Limb (tissue), 2 donors: ENCODE data around the gene AGPAT1.
"Not testable (repeated sequence)": the region's sequence is repeated elsewhere in the genome, so short reads cannot be mapped to it uniquely, and the experiment has no call there.

Experiments
- DNase-seq, 2 donors: peaks; one replicate each; pipeline ENCODE4 v3.0.0-alpha.2; 2016; ENCODE audit errors: extremely low spot score in 2 of 2

Gene AGPAT1

DNA sequence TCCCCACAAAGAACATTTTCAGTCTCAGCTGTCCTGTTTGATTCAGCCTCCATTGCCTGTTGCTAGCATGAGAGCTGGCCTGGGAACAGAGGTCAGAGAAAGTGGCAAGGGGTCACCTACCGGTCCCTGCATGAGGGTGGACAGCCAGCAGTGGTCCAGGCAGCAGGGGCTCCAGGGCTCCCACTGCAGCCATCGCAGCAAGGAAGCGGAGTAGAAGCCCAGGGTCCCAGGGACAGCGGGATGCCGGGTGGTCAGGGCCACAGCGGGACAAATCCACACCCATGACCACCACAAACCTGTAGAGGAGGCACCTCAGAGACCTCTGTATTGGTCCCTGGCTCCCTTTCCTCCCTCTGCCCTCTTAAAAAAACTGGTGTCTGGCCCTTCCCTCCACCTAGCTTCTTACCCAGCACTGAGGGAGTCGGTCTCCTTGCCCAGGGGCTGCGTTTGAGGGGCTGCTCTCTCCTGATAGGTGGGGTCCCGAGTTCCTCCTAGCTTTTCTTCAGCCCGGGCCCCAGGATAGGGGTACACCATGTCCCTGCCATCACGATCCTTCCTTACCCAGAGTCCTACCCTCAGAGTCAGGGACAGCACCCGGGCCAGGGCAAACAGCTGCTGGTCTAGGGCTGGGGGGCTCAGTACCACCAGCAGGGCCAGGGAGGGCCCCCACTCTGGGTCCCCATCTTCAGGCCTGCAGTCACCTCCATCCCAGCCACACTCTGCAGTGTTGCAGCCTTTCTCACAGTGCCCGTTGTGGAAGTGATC is 25.0 kb upstream of the AGPAT1 start:
- DNase-seq, result no peak

DNA sequence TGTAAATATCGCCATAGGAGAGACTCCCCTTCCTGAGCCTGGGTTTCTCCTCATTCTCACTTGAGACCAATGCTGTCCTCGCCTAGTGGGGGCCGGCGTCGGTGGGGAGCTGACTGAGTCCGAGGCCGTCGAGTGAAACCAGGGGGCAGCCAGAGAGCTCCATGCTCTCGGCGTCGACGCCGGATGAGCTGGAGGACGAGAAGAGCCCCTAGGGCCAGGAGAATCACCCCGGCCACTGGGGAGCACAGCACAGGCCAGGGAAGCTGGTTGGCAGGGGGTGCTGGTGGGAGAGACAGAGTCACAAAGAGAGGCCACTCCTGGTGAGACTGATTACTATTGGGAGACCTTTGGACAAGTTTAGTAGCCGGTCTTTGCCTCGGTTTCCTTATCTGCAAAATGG is 23.0 kb upstream of the AGPAT1 start:
- DNase-seq, result no peak

DNA sequence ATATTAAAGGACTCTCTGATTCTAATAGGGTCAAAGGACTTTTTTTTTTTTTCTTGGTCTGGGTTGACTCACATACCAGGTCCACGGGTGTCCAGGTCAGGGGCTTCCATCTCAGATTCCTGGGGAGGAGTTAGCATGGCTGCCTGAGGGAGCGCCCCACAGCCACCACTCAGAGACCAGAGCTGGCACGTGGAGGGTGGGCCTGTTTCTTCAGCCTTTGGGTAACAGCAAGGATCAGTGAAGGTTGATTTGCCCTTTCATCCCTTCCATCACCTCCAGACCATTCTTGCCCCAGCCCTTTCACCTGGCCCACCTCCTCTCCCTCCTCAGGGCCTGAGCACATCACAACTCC is 22.4 kb upstream of the AGPAT1 start:
- DNase-seq, result no peak

DNA sequence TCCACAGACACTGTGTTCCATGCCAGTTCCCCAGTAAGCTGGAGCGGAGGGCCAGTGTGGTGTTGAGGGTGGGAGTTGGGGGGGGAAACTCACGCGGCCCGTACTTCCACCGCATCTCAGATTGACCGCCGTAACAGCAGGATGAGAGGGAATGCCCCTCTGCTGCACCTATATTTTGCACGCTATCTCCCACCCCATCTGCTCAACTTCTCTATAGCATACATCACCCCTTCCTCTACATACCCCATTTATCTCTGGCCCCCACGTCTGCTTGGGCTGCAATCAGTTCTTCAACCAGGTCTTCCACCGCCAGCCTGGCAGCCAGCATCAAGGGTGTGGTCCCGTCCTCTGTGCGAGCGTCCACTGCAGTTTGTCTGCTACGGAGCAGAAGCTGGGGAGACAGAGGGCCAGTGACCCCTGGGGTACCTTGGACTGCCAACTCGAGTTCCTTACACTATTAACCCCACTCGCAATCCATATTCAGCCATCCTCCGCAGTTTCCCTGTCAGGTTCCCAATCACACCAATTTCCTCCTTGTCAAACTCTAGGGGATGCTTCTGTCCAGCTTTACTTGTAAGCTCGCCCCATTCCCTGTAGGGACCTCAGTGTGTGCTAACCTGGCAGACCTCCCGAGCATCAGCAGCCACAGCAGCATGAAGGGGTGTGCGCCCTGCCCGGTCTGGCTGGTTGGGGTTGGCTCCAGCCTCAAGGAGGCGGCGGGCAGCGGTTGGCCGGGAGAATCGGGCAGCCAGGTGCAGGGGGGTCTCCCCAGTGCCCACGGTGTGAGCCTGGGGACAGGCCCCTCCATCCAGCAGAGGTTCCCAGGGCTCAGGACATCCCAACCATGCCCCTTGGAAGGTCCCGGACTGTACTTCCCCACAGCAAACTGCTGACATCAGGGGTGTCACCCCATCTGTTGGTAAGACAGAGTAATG is 21.1 kb upstream of the AGPAT1 start:
- DNase-seq, result peak in 1 of 2 donors; percentile 67

DNA sequence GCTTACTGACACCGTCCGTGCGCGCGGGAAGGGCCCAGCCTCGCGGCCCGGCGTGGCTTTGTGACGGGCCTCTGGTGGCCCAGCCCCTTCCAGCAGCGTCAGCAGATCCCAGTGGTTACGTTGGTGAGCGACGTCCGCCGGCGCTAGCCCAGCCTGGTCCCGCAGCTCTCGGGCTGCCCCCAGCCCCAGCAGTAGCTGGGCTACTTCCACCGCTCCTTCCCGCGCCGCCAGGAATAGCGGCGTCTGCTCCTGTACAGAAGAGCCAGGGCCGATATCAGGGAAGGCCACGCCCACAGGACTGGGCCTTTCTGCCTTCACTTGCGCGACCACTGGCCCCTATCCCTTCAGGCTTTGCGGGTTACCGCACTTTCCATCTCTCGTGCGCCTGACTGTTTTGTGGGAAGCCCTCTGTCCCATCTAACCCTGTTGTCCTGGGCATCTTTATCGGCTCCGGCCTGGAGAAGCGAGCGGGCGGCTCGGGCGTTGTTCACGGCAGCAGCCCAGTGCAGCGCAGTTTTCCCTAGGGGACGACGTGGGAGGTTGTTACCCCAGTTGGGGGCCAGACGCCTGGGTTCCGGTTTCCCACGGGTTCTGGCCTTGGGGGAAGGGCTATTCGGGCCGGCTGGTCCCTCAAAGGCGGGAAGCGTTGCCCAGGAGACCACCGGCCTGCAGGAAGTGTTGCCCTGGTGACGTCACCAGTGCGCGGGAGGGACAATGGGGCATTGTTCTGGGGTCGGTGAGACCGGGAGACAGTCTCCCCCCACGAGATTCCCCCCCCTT is 20.2 kb upstream of the AGPAT1 start:
- DNase-seq, result peak; percentile 88 to 96

DNA sequence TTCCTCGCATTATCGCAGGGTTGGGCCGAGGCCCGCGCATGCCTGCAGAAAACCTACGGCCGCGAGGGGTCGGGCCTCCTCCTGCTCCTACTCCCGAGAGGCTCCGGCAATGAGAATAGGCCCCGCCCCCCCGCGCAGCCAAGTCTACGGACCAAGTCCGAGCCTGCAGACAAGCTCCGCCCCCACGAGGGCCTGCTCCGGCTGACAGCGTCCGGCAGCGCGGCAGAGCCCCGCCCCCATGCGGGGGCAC is 19.7 kb upstream of the AGPAT1 start:
- DNase-seq, result peak; percentile 100

DNA sequence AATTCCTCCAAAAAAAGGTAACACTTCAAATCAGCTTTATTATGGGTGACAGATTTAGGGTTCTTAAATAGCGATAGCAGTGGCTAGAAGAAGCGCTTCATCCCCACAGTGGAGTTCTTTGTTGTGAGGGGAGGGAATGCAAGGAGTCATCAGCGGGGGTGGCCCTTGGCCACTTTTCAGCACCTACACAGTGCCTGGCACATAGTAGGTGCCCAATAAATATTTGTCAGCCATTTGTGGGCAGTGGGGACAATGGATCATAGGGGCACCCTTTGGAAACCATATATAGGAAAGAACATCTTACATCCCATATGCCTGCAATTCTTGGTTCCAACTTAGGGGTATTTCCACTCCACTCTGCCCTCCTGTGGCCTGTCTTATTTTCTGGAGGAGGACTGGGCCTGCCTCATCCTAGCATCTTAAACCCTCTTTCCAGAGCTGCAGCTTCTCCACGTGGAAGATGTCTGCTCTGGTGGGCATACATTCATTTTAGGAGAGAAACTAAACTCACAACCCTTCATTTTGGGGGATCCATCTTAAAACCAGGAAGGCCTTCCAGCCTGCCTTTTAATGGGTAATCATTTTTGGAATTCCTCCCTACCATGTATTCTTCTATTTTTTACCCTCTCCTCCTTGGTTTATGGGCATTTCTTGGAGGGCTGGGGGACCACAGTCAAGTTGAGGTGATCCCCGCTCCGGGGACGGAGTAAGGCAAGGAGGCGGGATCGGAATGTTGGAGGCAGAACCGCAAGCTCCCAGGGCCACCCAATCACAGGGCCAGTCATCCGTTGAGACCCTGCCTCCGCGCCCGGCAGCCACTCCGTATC is 19.2 kb upstream of the AGPAT1 start:
- peak; percentile 45 to 66 for DNase-seq

DNA sequence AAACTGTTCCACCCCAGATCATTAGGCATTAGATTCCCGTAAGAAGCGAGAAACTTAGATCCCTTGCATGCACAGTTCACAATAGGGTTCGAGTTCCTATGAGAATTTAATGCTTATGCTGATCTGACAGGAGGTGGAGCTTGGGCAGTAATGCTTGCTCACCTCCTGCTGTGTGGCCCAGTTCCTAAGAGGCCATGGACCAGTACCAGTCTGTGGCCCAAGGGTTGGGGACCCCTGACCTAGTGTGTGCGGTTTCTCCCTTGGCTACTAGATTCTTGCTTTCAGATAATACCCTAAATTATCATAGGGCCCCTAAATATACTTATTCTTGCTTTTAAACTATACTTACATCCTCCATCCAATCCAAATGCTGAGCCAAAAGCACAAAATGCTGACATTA is 18.5 kb upstream of the AGPAT1 start:
- no peak for DNase-seq

DNA sequence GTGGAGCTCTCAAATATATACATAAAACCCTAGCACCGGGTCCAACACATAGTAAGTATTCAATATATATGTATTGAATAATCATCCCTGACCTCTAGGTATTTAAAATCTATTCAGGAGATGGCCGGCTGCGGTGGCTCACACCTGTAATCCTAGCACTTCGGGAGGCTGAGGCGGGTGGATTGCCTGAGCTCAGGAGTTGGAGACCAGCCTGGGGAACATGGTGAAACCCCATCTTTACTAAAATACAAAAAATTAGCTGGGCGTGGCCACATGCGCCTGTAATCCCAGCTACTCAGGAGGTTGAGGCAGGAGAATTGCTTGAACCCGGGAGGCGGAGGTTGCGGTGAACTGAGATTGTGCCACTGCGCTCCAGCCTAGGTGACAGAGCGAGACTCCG is 17.2 kb upstream of the AGPAT1 start:
- not testable (repeated sequence) for DNase-seq

DNA sequence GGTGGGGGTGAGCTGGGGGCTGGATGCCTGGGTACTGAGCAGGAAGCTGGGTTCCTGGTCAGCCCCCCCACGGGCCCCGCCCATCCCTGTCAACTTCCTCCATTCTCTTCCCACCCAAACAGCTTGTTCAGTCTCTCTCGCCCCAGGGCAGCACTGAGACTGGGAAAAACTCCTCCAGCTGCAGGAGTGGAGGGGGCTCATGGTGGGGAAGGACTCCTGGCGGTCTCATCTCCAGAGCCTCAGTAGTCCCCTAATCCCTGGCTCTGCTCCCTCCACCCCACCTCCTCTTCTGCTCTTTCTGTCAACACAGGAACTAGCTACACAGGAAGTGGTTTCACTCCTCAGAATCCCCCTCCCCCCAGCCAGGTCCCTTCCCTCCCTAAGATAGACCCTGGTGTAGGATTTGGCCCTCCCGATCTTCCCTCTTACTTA is 16.7 kb upstream of the AGPAT1 start, which contains the start of gene GPSM3:
TSS of gene GPSM3 (minus strand) at position 36 of the 432 bp plus-strand sequence. CDS start 130 bp downstream, outside the sequence.
- DNase-seq, result peak in 1 of 2 donors; percentile 12

DNA sequence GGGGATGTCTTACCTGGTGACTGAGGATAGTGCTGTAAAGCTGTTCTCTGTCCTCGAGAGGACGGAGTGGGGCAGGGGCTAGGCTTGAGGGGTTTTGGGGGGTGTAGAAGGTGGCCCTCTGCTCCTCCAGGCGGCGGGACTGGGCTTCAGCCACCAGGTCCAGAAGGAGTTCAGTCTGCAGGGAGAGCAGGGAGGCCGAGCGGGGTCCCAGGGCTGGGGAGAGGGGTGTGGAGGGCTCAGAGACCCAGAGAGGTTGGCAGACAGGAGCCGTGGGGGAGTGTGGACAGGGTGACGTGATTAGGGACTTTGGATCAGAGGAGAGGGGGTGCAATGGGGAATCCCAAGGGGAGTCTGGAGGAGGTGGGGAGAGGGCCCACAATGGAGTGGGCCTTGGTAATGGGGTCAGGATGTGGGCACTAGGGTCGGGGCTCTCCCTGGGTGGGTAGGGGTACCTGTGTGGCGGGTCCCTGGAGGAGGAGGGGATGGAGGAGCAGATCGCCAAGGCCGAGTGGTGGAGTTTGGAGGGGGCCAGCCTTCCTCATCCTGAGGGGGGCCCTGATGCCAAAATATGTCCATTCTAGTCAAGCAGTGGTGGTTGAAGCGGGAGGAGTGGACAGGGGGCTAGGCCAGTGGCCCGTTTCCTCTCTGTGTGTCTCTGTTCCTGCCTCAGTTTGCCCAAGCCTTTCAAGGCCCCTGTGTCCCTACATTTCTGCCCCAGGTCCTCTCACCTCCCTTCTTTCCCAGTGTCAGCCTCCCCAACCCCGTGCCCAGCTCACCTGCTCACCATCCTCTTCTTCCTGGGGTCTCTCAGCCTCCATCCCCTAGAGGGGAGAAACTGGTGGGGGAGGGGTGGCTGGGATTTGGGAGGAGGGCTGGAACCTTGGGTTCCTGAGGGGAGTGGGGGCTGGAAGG is 16.1 kb upstream of the AGPAT1 start:
- no peak for DNase-seq

DNA sequence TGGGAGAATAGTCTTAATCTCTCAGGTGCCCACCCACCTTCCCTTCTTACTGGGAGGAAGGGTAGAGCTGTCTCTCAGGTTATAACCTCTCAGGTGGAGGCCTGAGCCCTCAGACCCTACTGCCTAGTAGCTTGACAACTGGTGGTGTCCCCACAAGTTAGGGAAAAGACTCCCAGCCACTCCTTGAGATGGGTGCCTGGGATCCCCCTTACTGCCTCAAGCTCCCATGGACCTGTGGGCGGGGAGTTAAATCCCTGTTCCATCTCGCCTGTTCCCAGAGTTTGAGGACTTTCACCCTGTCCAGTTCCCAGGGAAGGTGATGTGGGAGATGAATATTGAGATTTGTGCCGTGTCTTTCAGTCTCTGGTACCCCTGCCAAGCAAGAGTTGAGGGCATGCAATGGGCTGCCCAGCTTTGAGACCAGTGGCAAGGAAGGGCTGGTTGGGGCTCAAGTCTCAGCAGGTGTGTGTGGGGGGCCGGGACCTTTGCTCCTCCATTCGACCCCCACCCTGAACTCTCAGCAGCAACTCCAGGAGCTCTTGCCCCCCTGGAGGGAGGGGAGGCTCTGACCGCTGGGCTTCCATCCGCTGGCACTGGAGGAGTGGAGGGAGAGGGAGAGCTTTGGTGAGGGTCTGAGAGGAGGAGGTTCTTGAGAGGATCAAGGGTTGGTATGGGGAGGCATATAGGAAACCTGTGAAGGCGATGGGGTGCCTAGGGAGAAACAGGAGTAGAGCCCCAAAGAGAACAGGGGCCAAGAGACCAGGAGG is 15.2 kb upstream of the AGPAT1 start:
- DNase-seq, result peak in 1 of 2 donors; percentile 7

DNA sequence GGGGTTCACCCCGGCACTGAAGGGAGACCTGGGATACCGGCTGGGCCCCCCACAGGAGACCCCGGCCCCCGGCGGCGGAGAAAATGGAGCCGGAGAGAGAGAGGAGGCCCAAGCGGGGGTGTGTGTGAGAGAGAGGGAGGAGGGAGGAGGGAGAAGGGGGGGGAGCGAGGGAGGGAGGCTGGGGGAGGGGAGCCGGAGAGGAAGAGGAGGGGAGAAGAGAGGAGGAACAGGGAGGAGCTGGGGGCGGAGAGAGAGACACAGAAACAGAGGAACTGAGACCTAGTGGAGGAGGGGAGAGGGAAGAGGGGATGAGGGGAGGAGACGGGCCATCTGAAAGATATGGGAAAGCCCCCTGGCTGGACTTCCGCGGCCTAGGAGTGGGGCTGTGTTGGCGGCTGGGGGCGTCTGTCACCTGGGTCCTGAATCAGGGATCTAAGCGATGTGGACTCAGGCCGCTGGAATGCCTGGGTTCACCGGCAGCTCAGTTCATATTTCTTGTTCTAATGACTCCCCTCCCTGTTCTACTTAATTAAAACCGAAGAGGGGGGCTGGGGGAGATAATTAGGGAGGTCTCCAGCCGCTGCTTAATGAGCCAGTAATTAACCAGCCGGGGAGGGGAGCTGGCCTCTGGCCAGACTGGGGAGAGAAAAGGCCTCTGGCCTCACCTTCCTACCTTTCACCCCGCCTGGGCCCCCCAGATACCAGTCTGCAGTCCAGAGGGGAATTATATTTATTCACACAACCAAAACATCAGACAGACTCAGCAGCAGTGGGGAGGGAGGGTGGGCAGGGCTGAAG is 14.4 kb upstream of the AGPAT1 start, which contains the start of gene PBX2:
TSS of gene PBX2 (minus strand) at position 149 of the 798 bp plus-strand sequence. CDS start 287 bp downstream, outside the sequence.
- DNase-seq, result peak; percentile 96

DNA sequence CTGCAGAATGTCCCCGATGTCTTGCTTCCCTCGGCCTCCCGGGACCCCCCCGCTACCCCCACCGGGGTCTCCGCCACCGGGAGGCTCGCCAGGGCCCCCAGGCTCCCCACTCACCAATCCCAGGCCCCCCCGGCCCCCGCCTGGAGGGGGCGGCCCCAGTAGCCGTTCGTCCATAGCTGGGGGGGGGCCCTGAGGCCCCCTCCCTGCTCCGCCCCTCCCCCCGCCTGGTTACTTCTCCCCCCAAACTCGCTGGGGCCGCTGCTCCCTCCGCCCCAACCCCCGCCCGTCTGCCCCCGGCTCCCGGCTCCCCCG is 13.8 kb upstream of the AGPAT1 start:
- DNase-seq, result peak in 1 of 2 donors; percentile 18

DNA sequence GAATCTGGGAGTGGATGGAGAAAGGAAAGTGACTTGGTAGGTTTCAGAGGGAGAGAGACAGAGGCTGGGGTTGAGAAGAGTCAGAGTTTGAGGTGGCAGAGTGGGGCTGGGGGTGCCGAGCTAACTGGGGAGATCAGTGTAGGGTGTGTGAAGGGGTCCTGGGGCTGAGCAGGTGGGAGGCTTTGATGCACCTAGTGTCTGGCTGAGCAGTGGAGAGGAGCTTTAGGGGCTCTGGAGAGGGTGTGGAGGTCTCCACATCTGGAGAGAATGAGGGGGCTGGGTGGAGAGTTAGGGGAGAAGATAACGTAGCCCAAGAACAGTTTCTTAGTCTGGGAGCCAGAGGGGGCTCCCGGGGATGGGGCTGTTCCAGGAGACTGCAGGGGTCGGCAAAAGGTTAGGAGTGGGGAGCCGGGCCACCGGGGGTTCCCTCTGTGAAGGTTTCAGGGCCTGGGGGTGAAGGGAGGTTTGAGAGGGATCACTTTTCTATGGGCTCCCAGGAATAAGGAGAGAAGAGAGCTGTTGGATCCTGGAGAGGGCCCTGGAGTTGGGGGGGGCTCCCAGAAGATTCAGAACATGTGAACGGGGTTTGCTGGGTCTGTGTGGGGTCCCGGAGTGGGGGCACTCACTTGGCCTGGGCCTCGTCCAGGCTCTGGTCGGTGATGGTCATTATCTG is 13.3 kb upstream of the AGPAT1 start:
- DNase-seq, result peak in 1 of 2 donors; percentile 62

DNA sequence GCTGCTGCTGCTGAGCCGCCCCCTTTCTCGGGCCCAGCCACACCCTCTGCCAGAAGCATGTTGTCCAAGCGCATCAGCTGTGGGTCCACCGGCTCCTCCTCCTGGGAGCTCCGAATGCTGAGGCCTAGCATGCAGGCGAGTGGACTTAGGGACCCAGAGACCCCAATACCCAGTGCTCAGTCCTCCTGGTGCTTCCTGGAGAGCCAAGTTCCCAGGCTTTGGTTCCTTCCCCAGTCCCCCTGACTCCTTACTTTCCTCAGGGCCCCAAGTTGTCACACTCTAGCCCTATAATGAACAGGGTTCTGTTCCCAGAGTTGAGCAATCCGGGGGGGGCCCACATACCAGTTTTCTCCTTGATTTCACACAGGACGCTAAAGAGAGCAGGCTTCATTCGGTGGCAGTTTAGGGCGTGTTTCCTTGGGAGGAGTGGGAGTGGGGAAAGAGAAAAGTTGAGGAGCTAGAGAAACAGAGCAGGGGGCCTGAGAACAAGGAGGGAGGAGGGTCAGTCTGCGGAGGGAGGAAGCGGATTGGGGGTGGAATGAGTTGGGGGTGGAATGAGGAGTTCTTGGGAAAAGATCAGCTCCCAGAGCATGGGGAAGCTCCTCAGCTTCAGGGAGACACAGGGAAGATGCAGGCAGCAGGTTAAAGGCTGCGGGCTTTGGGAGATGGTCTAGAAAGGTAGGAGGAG is 12.6 kb upstream of the AGPAT1 start:
- no peak for DNase-seq

DNA sequence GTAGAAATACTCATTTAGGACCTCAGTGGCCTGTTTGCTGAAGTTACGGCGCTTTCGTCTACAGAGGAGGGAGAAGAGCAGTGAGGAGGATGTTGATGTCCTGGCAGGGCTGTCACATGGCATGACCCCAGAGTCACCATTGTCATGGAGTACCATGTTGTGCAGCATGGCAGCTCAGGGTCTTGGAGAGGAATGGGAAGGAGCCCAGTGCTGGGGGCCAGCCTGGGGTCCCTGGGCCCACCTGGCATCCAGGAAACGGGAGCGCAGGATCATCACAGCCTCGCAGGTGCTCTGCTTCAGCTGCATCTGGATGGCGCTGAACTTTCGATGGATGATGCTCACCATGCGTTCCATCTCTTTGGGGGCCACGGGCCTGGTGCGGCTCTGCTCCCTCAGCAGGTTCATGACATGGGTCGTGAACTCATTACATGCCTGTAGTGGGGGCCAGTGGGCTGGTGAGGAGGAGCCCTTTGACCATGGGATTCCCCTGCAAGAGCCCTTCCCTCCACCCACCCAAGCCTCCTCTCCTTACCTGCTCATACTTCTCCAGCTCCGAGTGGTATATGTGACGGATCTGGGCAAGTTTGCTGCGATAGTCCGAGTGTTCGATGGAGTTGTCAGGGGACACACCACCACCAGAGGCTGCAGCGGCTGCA is 12.0 kb upstream of the AGPAT1 start:
- DNase-seq, result not testable (repeated sequence)
